Measurements from ENCODE around the gene THBS2.

The THBS2 gene

DNA sequence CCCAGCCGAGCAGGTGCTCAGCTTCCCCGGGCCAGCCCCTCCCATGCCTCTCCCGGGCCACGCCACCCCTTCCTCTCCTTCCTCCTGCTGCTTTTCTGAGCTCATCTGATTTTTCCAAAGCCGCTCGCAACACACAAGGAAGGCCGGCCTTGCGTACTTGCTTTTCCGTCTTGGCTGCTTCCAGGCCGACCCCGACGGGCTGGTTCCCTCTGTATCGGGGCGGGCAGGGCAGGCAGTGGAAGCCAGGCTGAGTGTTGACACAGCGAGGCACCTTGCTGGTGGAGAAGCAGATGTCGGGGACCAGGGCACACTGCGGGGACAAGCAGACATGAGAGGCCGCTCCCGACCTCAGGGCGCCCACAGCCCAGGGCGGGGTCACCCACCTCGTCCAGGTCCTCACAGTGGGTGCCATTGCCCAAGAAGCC lies 21.1 kb downstream of the THBS2 start:
- no peak for TF ChIP-seq ZFX (IDR thresholded peaks at IDR 0.05; ENCODE audit: borderline replicate concordance)
- TF ChIP-seq, protein P1, sequence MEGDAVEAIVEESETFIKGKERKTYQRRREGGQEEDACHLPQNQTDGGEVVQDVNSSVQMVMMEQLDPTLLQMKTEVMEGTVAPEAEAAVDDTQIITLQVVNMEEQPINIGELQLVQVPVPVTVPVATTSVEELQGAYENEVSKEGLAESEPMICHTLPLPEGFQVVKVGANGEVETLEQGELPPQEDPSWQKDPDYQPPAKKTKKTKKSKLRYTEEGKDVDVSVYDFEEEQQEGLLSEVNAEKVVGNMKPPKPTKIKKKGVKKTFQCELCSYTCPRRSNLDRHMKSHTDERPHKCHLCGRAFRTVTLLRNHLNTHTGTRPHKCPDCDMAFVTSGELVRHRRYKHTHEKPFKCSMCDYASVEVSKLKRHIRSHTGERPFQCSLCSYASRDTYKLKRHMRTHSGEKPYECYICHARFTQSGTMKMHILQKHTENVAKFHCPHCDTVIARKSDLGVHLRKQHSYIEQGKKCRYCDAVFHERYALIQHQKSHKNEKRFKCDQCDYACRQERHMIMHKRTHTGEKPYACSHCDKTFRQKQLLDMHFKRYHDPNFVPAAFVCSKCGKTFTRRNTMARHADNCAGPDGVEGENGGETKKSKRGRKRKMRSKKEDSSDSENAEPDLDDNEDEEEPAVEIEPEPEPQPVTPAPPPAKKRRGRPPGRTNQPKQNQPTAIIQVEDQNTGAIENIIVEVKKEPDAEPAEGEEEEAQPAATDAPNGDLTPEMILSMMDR (IDR thresholded peaks at IDR 0.05), result no peak

GRCh38 chr6:169231790-169232506 lies 21.7 kb downstream of the THBS2 start:
- TF ChIP-seq, protein P1 (IDR thresholded peaks at IDR 0.05), result no peak
- TF ChIP-seq ZFX (IDR thresholded peaks at IDR 0.05; ENCODE audit: borderline replicate concordance), result no peak
- no peak overlapping the region for H3K27ac ChIP-seq

More for the DNA sequence above, 21.1 kb downstream of the THBS2 start:
- H3K27ac ChIP-seq, result no peak overlapping the region

GRCh38 chr6:169230946-169231789 lies 22.5 kb downstream of the THBS2 start:
- TF ChIP-seq, protein P1 (IDR thresholded peaks at IDR 0.05), result no peak
- no peak for TF ChIP-seq ZFX (IDR thresholded peaks at IDR 0.05; ENCODE audit: borderline replicate concordance)
- H3K27ac ChIP-seq, result no peak overlapping the region

GRCh38 chr6:169230322-169230665 lies 23.4 kb downstream of the THBS2 start:
- TF ChIP-seq, protein P1 (IDR thresholded peaks at IDR 0.05), result no peak
- TF ChIP-seq ZFX (IDR thresholded peaks at IDR 0.05; ENCODE audit: borderline replicate concordance), result no peak
- H3K27ac ChIP-seq, result no peak overlapping the region

GRCh38 chr6:169229615-169230321 lies 23.9 kb downstream of the THBS2 start:
- TF ChIP-seq ZFX (IDR thresholded peaks at IDR 0.05; ENCODE audit: borderline replicate concordance), result no peak
- TF ChIP-seq, protein P1 (IDR thresholded peaks at IDR 0.05), result no peak
- no peak overlapping the region for H3K27ac ChIP-seq

DNA sequence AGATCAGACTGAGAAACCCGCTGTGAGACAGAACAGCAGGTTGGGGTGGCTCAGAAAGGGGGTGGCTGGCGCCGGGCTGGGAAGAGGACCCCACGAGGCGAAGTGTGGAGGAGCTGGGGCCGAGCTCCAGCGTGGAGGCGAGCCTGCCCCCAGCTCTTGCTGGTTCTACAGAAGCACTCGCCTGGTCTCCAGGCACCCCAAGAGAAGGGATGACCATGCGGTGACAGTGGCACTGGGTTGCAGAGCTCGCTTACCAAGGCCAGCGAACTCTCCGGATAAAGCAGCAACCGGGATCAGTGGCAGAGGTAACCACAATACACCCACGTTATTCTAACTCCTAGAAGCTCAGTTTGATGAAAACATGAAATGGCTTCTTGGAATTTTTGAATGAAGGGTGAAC lies 26.5 kb downstream of the THBS2 start:
- no peak for TF ChIP-seq ZFX (IDR thresholded peaks at IDR 0.05; ENCODE audit: borderline replicate concordance)
- TF ChIP-seq, protein P1 (IDR thresholded peaks at IDR 0.05), result no peak
- H3K27ac ChIP-seq, result no peak overlapping the region
